Upper lobe of right lung (tissue), 1 donor: ENCODE data around the gene ATP1A1. TPM values are rescaled to one million over a fixed set of nuclear protein-coding genes. Genes with fewer than 3 reads are reported as not detected.

Source experiments
- ATAC-seq: fragments of 200-7000 bp; cut with Tn5 transposase; one replicate; pipeline ENCODE4 v1.9.1; 2020; ENCODE audit warnings: mild to moderate bottlenecking, moderate library complexity
- DNase-seq: peaks from one replicate; pipeline ENCODE4 v3.0.0-alpha.2; 2020
- H3K27ac ChIP-seq: fragments of 200-600 bp; one replicate; pipeline ENCODE4 v1.8.0; 2022
- H3K27me3 ChIP-seq: fragments of 200-600 bp; one replicate; pipeline ENCODE4 v1.8.0; 2022; ENCODE audit warnings: mild to moderate bottlenecking
- H3K36me3 ChIP-seq: fragments of 200-600 bp; one replicate; pipeline ENCODE4 v1.8.0; 2022
- H3K4me1 ChIP-seq: fragments of 200-600 bp; one replicate; pipeline ENCODE4 v1.8.0; 2022
- H3K4me3 ChIP-seq: fragments of 200-600 bp; one replicate; pipeline ENCODE4 v1.8.0; 2022; ENCODE audit warnings: mild to moderate bottlenecking
- H3K9me3 ChIP-seq: fragments of 200-600 bp; one replicate; pipeline ENCODE4 v1.8.0; 2022
- CTCF ChIP-seq: fragments of 200-600 bp; IDR thresholded peaks from one replicate; pipeline ENCODE4 v1.8.0; 2022; ENCODE audit warnings: antibody characterized with exemption
- intact Hi-C: fragments of 100-400 bp; cut with DNase I; formaldehyde crosslinking; loops from one replicate; pipeline ENCODE4 v1.11.0; 2022
- total RNA-seq: library from RNA; stranded (reverse); fragmentation: NEBNext Ultra II Directional; extraction: Animal tissue kit (Norgen Biotek cat#: 25700); gene quantifications from one replicate; pipeline ENCODE4 v1.2.1, GENCODE V29; 2021
- donor health status: DM: no; HTN: yes; CAD: no; lungs with severe emphysema.

The ATP1A1 gene
- total RNA-seq, 1 donor from 2014 or later = 628 TPM

DNA sequence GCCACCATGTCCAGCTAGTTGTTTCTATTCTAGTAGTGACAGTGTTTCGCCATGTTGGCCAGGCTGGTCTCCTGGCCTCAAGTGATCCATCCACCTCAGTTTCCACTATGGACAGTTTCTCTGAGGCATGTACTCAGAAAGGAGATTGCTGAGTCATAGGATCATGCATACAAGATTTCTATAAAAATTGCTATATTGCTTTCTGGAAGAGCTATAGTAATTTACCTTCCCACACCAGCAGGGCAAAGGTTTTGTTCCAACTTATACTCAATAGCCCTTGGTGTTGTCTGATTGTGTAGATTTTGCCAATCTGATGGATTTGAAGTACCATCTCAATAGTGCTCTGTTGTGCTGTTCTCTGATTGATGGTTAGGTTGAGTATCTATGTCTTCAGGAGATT, 15.6 kb upstream of the ATP1A1 start:
- intact Hi-C loops = no loop called here
- TF ChIP-seq CTCF = no peak
- Histone ChIP-seq H3K27me3 (no peaks in the 10 kb centered on the region), H3K4me1 (no peaks in the 10 kb centered on the region), H3K4me3 (no peak overlapping the region), H3K36me3 (no peaks in the 10 kb centered on the region), H3K9me3 (no peaks in the 10 kb centered on the region), H3K27ac (no peak overlapping the region)
- no peak for DNase-seq
- no peak for ATAC-seq

- Histone ChIP-seq H3K4me3 (no peak overlapping the region), H3K9me3 (no peaks in the 10 kb centered on the region), H3K27me3 (no peaks in the 10 kb centered on the region), H3K4me1 (no peaks in the 10 kb centered on the region), H3K27ac (no peak overlapping the region), H3K36me3 (no peaks in the 10 kb centered on the region)
- ATAC-seq (peak; percentile 46), DNase-seq (no peak)
- TF ChIP-seq CTCF = no peak
- intact Hi-C loops = no loop called here
These were observed 13.8 kb upstream of the ATP1A1 start for GRCh38 chr1:116359060-116359830.

DNA sequence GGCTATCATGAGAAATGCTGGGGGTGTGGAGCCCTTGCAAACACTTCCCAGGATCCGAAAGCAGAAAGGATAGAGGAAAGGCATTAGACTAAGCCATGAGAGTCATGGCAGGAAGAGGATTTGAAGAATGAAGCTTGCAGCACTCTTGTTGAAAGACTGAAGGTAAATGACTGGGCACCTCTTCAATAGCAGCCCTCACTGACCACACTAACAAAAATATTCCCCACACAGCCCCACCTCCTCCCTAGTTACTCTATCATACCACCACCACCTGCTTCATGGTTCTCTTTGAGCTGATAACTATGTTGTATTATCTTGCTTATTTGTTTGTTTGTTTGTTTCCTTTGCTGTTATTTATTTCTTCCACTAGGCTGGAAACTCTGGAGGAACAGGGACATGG, 13.2 kb upstream of the ATP1A1 start:
- H3K4me3 ChIP-seq = no peak overlapping the region
- no peak overlapping the region for H3K27ac ChIP-seq
- intact Hi-C loops = no loop called here
- no peaks in the 10 kb centered on the region for H3K27me3 ChIP-seq
- no peak for DNase-seq
- TF ChIP-seq CTCF = no peak
- H3K9me3 ChIP-seq = no peaks in the 10 kb centered on the region
- ATAC-seq = no peak
- no peaks in the 10 kb centered on the region for H3K4me1 ChIP-seq
- no peaks in the 10 kb centered on the region for H3K36me3 ChIP-seq

- H3K4me1 ChIP-seq = no peaks in the 10 kb centered on the region
- intact Hi-C loops = no loop called here
- peak; percentile 48 for TF ChIP-seq CTCF
- DNase-seq = no peak
- H3K36me3 ChIP-seq = no peaks in the 10 kb centered on the region
- no peaks in the 10 kb centered on the region for H3K9me3 ChIP-seq
- ATAC-seq = peak; percentile 41
- H3K27me3 ChIP-seq = no peaks in the 10 kb centered on the region
- no peak overlapping the region for H3K4me3 ChIP-seq
- no peak overlapping the region for H3K27ac ChIP-seq
These were observed 12.4 kb upstream of the ATP1A1 start for GRCh38 chr1:116360429-116361173.

DNA sequence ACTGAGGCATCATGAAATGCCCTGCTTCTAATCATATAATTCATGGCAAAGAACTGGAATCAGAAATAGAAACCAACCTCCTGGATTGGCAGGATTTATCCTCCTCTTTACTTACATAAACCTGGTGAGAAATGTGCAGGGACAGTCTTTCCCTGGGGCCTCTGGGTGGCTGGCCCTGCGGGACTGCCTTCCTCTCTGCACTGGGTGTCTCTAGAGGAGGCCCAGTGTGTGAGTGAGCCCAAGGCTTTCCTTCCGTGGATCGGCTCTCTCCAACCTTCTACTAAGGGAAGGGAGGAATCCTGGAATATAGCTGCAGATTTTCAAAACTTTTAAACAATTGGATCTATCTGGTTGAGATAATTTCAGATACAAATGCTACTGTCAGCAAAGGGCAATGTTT, 11.4 kb upstream of the ATP1A1 start:
- Histone ChIP-seq H3K27me3 (no peaks in the 10 kb centered on the region), H3K4me1 (no peaks in the 10 kb centered on the region), H3K4me3 (no peak overlapping the region), H3K9me3 (no peaks in the 10 kb centered on the region), H3K27ac (no peak overlapping the region), H3K36me3 (no peaks in the 10 kb centered on the region)
- no peak for DNase-seq
- TF ChIP-seq CTCF = no peak
- ATAC-seq = no peak
- intact Hi-C loops = no loop called here
